KBM-7 (cell line): ENCODE measurements around the gene GNB3.
"Not testable (repeated sequence)": the region's sequence is repeated elsewhere in the genome, so short reads cannot be mapped to it uniquely, and the experiment has no call there.

ENCODE experiments used
- DNase-seq: peaks from one replicate; pipeline ENCODE4 v3.0.0-alpha.2; 2015
- in situ Hi-C: fragments of 300-500 bp; cut with MboI; formaldehyde crosslinking; loops from 2 replicates; pipeline ENCODE4 v1.14.3; 2020; ENCODE audit warnings: low sequenced_read_pairs, low pct_unique_long_range_greater_than_20kb, mixed read lengths

The GNB3 gene

GRCh38 chr12:6852651-6853354 lies 12.1 kb downstream of the GNB3 start:
- peak; percentile 57 for DNase-seq
- in situ Hi-C loops, result no loop called here

GRCh38 chr12:6853626-6854025 lies 12.9 kb downstream of the GNB3 start:
- no peak for DNase-seq
- in situ Hi-C loops, result no loop called here

GRCh38 chr12:6854036-6854435 lies 13.3 kb downstream of the GNB3 start:
- in situ Hi-C loops, result no loop called here
- DNase-seq, result no peak

GRCh38 chr12:6855322-6855721 lies 14.6 kb downstream of the GNB3 start:
- in situ Hi-C loops, result no loop called here
- no peak for DNase-seq

- in situ Hi-C loops, result no loop called here
- DNase-seq, result no peak
Measured at GRCh38 chr12:6858799-6859198, 18.1 kb downstream of the GNB3 start.

- no peak for DNase-seq
- in situ Hi-C loops, result no loop called here
Measured at GRCh38 chr12:6860116-6860515, 19.4 kb downstream of the GNB3 start.

GRCh38 chr12:6860942-6861341 lies 20.2 kb downstream of the GNB3 start:
- in situ Hi-C loops, result no loop called here
- DNase-seq, result no peak

- DNase-seq, result no peak
- in situ Hi-C loops, result no loop called here
Measured at GRCh38 chr12:6861391-6861790, 20.7 kb downstream of the GNB3 start.

- in situ Hi-C loops, result no loop called here
- no peak for DNase-seq
Measured at GRCh38 chr12:6863033-6863432, 22.3 kb downstream of the GNB3 start.

GRCh38 chr12:6863586-6864321 lies 23.0 kb downstream of the GNB3 start:
- in situ Hi-C loops, result no loop called here
- DNase-seq, result no peak

- in situ Hi-C loops, DNase-seq: not testable (repeated sequence)
Measured at GRCh38 chr12:6865307-6865706, 24.6 kb downstream of the GNB3 start.

GRCh38 chr12:6866163-6866919 lies 25.6 kb downstream of the GNB3 start:
- in situ Hi-C loops, result no loop called here
- no peak for DNase-seq

- in situ Hi-C loops, result no loop called here
Measured at GRCh38 chr12:6866920-6867412, 26.2 kb downstream of the GNB3 start.

GRCh38 chr12:6867413-6868210 lies 26.9 kb downstream of the GNB3 start, which contains the start of gene TPI1:
TSS of gene TPI1 (plus strand) at chr12:6867531. CDS start at chr12:6867567, 36 bp downstream.
- DNase-seq, result peak; percentile 78
- in situ Hi-C loops, result no loop called here

More at GRCh38 chr12:6866920-6867412, 26.2 kb downstream of the GNB3 start:
- DNase-seq, result peak; percentile 61

- no peak for DNase-seq
- in situ Hi-C loops, result no loop called here
Measured at GRCh38 chr12:6868211-6869048, 27.7 kb downstream of the GNB3 start.

- in situ Hi-C loops, result no loop called here
- peak; percentile 90 for DNase-seq
Measured at GRCh38 chr12:6869049-6870021, 28.6 kb downstream of the GNB3 start.

GRCh38 chr12:6870304-6870703 lies 29.6 kb downstream of the GNB3 start:
- DNase-seq, in situ Hi-C loops: not testable (repeated sequence)
